Stimulated activated CD8-positive, alpha-beta memory T cell treated with anti-CD3 and anti-CD28 coated beads, Interleukin-4, amount 100 ng/mL, for 24 hours (primary cell): ENCODE data around the gene RAB2B.

Source experiments
- DNase-seq: peaks from one replicate; pipeline ENCODE4 v3.0.0-alpha.2; 2020; ENCODE audit warnings: low read depth

RAB2B gene

DNA sequence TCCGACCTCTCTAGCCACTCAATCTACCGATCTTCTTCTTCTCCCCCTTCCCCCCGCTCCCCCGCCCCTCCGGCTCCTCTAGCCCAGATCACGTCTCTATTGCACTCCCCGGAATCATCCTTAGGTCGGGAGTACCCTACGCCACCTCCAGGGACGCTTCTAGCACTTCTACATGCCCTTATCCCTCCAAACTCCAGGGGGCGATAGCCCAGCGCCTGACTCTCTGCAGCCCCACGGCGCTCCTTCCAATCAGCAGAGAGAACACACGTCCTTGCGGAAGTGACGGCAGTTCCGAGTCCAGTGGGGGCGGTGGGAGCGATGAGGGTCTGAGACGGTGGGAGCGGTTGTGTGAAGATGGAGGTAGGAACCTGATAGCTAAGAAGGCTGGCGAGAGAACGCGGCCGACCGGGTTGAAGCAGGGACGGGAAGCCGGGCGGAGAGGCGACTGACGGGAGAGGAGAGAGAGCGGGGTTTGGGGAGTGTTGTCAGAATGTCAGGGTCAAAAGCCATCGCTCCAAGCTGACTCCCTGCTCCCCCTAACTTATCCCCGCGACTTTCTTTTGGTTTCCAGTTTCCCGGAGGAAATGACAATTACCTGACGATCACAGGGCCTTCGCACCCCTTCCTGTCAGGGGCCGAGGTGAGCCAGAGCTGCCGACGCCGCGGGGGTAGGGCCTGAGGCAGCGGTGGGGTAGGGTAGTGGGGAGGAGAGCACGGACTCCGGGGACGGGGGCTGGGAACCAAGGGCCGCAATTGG is at the start of gene RAB2B, which contains the start of gene TOX4:
TSS of gene RAB2B (minus strand) at position 35 of the 757 bp plus-strand sequence. CDS start 87 bp downstream, outside the sequence.
TSS of gene TOX4 (plus strand) at position 271 of the 757 bp plus-strand sequence. CDS start at position 355, 84 bp downstream.
- DNase-seq = peak; percentile 87

DNA sequence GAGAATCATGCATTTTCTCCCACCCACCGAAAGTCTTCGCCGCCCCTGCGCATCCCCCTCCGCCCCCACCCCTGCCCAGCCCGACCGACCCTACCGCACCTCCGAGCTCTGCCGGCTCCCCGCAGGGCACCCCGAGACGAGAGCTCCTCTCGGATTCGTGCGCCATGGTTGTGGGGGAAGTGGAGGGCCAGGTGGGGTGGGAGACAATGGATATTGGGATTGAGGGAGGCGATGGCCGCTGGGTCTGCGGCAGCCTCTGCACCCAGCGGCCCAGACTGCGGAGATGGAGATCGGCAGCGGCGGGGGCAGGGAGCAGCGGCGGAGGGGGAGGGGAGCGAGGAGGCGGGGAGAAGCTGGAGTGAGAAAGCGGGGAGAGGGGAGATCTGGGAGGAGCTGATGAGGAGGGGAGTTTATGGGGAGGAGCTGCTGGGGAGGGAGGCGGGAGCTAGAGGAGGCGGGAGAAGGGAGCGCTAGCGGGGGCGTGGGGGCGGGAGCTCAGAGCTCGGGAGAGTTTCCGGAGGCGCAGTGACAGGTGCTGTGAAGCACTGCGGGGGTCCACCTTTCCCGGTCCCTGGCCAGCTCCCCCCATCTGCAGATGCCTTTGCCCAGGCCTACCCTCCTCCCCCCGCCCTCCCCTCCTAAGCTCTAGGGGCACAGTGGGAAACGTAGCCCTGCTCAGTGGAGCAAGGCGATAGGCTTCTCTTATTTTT is 49.4 kb upstream of the RAB2B start, which contains the start of gene SALL2:
TSS of gene SALL2 (minus strand) at position 385 of the 710 bp plus-strand sequence. CDS start at position 166, 219 bp downstream.
- DNase-seq = peak; percentile 48

DNA sequence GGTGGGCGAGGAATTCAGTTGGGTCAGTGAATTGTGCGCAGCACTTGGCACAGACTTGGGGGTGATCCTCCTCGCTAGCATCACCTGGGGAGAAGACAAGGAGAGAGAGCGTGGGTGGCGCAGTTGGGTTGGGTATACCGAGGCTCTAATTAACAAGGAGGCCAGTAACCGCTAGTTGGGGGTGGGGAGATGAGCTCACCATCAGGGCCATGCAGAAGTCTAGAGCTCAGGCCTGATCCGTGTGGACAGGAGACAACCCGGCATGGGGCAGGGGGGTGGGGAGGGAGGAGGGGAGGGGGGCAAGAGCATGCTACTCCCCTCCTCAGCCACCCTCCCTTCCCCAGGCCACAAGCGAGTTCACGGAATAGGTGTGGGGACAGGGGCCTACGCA is 48.8 kb upstream of the RAB2B start:
- DNase-seq = no peak

DNA sequence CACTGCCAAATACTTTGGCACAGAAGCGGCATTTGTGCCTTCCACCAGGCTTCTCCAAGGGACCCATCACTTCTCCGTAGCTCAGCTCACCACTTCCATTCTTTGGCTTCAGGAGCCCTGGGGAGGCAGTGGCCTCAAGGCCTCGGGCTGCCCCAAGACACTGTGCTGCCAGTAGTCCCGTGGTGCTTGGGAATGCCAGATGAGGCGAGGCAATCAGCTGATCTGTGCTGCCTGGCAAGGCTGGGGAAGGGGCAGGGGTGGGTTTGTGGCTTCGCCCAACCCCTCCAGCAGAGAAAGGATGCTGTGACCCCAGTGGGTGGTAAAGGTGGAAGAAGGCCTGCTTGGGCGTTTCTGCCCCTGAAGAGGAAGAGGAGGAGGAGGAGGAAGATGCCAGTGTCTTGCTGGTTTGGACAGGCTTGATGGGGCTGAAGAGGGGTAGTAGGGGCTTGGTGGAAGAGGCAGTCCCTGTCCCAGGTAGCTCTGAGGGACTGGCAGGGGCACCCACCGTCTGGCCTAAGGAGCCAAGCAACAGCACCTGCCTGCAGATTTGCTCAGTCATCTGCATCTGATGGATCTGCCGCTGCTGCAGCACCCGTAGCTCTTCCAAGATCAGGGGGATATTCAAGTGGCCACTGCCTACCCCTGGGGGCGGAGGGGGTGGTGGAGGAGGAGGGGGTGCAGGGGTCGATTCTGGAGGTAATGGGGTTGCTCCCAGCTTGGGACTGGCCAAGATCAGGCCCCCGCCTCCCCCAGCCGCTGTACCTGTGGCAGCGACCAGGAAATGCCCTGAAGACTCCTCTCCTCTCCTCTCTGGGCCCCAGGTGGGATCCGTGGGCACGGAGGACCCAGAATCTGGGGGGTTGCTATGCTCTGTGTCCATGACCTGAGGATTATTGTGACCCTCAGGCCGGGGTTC is 48.1 kb upstream of the RAB2B start:
- no peak for DNase-seq

DNA sequence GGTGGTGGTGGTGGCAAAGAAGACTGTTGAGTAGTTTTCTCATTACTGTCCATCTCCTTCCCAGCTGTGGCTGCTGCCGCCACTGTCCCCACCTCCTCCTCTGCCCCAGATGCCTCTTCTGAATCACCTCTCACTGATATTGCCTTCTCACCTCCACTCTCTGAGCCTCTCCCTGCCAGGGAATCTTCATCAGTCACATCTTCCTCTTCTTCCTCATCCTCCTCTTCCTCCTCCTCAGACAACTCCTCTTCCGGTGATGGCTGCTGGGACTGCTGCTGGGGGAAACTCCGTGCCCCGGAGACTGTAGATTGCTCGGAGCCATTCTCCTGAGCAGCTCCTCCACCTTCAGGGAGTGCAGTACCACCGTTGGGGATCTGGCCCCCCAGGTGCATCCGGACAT is 46.4 kb upstream of the RAB2B start:
- no peak for DNase-seq

DNA sequence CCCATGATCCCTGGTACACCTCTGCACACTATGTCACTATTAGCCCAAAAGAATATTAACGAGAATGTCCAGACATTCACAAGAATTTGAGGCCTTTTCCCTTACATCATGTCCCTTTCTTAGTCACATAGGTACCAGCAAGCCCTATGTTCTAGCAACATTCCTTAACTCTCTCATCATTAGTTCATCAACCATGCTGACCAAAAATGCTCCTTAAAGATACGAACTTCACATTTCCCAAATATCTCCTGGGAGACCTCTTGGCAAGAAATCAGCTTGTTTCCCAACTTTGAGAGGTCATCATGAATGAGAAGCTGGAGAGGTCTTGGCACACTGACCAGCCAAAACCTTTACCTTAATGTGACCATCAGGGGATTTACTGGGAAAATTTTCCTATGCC is 44.7 kb upstream of the RAB2B start:
- DNase-seq = no peak

DNA sequence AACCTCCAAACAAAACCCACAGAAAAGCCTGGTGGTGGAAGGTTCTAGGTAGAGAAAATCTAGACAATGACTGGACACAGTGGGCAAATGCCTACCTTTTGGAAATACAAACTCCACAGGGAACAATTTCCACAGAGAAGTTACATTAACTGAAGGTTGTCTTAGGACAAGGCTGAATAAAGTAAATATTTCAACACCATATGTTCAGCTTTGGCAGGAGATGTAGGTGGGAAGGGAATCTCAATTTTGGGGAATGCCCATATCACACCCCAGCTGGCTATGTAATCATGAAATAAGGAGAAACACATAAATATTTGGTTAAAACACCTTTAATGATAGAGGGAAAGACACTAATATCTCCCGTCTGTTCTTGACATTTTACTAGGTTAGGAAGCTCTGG is 44.0 kb upstream of the RAB2B start:
- DNase-seq = no peak

DNA sequence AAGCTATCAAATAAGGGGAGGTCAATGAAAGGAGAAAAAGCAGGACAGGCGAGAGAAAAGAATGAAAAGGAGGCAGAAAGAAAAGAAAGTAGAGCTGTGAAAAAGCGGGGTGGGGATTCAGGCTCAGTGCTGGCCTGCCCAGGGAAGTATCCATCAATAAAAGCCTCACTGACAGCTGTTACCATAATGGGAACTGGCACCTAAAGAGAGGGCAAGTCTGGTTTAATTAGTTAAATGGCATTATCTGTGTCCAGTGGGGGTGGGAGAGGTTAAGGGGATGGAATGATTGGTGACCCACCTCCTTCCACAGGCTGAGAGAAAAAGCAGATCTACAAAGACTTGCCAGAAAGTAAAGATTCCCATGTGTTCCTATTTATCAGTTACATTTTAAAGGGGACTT is 42.0 kb upstream of the RAB2B start:
- no peak for DNase-seq

DNA sequence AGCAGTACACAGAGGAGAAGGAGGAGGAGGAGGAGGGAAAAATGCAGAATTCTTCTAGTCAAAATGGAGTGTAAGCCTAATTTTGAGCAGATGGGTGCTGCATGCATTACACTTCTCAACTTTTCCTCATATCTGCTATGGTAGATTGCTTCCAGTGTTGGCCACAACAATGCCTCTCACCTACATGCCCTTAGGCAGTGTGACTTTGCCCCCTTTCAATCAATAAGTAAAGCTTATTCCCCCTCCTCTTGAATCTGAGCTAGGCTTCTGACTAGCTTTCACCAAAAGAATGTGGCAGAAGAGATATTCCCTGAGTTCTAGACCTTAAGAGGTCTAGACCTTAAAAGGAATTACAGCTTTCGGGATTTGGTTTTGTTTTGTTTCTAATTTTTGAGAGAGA is 37.6 kb upstream of the RAB2B start:
- DNase-seq = no peak

DNA sequence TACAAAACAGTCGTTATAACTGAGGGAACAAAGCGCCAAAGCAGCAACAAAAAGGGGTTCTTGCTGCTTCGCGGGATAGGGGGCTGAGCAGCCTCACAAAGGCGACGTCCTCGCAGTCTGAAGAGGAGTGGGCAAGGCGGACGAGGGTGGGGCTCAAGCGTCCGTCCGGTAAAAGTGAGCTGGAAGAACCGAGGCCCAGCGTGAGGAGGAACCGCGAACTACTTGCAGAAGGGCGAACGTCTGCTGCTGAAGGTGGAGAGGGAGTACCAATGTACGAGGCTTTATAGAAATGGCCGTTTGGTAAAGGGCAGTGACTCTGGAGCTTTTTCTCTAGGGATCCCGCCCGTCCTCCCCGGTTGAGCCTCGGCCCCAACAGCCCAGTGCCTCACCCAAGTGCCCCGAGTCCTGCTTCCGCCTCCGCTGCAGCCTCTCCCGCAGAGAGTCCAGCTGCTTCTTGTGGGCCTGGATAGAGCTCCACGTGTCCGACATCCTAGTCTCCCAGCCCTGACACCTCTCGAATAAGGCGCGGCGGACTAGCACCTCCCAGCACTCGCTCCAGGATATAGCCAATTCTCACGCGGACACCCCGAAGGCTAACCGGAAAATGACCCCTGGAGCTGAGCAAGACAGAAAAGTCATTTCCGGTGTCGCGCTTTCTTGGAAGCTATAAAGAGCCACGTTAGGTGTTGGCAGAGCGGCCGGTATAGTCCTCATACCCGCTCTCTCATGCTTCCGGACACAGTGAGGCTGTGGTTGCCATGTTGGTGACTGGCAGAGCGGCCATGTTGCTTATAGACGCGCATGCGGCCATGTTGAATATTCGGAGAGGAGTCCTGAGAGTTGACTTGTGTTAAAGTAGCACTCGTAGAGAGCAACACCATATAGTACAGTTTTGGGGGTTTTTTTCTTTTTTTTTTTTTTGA is 34.2 kb upstream of the RAB2B start, which contains the start of gene METTL3:
TSS of gene METTL3 (minus strand) at position 606 of the 923 bp plus-strand sequence. CDS start at position 489, 117 bp downstream.
- peak; percentile 87 for DNase-seq

DNA sequence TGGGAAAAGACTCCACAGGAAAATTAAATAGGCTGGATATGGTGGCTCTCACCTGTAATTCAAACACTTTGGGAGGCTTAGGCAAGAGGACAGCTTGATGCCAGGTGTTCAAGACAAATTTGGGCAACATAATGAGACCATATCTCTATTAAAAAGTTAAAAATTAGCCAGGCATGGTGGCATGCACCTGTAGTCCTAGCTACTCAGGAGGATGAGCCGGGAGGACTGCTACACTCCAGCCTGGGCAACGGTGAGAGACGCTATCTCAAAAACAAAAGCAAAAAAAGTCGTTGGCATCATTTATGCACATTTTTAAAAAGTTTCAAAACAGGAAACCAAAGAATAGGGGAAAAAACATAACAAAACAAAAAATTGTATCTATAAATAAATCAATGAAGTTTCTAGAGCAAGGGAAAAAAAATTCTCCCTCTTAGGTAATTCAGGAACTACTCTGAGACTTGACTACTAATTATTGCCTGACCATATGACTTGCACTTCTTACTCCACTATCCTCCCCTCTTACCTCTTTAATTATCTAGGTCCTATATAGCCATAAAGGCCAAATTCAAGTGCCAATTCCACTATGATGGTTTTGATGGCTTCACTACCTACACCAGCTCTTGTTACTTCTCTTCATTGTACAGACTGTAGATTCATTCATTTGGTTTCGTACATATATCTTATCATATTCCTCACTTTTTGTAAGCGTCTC is 32.8 kb upstream of the RAB2B start:
- no peak for DNase-seq

DNA sequence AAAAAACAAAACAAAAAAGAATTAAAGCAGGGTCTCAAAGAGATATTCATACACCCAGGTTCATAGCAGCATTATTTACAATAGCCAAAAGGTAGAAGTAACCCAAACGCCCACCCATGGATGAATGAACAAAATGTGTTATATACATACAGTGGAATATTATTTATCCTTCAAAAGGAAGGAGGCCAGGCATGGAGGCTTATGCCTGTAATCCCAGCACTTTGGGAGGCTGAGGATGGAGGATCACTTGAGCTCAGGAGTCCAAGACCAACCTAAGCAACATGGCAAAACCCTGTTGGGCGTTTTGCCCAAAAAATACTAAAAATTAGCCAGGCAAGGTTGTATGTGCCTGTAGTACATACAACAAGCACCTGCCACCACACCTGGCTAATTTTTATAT is 29.8 kb upstream of the RAB2B start:
- no peak for DNase-seq

DNA sequence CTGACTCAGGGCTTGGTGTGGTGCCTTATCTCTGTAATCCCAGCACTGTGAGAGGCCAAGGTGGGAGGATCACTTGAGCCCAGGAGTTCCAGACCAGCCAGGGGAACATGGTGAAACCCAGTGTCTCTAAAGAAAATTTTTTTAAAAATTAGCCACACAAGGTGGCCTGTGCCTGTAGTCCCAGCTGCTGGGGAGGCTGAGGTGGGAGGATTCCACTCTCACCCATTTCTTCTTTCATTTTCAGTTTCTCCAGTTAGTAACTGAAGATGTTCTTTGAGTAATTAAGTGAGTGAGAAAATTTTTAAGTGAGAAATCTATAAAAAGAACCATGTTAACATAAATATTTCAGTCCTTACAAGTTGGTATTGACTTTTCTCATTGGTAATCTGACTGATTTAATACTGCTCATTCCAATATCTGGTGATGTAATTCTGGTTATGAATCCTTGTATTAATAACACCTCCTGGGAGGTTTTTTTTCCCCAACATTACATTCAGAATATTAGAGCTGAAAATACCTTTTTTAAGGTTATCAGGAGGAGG is 28.3 kb upstream of the RAB2B start:
- DNase-seq = no peak

DNA sequence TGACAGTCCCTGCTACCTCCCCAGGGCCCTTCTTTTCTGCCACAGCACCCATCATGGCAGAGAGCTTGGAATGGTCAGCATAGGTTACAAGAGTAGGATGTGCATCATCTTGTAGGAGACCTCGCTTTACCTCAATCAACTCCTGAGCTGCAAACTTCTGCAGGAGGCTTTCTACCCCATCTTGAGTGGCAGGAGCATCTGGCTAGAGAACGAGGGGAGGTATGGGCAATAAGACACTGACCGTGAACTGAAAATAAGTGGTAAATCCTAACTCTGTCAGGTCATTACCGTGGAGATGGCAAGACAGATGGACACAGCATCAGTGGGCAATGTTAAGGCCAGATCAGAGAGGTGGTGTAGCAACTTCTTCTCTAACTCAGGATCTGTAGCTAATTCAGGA is 26.6 kb upstream of the RAB2B start:
- no peak for DNase-seq

DNA sequence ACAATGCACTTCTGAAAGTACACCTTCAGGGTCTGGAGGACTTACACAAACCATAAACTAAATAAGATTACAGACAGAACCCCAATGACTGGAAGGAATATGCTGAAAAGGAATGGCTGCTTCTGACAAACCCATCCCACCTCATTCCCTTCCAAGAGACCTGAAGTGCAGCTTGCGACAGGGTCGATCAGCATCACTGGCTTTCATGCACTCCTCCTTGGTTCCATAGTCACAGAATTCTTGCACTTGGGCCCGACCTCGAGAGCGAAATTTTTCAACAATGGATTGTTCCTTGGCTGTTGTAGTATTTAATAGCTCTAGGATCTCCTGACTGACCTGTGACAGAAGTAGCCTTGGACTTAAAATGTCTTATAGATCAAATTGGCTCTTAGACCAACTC is 24.8 kb upstream of the RAB2B start:
- DNase-seq = no peak

DNA sequence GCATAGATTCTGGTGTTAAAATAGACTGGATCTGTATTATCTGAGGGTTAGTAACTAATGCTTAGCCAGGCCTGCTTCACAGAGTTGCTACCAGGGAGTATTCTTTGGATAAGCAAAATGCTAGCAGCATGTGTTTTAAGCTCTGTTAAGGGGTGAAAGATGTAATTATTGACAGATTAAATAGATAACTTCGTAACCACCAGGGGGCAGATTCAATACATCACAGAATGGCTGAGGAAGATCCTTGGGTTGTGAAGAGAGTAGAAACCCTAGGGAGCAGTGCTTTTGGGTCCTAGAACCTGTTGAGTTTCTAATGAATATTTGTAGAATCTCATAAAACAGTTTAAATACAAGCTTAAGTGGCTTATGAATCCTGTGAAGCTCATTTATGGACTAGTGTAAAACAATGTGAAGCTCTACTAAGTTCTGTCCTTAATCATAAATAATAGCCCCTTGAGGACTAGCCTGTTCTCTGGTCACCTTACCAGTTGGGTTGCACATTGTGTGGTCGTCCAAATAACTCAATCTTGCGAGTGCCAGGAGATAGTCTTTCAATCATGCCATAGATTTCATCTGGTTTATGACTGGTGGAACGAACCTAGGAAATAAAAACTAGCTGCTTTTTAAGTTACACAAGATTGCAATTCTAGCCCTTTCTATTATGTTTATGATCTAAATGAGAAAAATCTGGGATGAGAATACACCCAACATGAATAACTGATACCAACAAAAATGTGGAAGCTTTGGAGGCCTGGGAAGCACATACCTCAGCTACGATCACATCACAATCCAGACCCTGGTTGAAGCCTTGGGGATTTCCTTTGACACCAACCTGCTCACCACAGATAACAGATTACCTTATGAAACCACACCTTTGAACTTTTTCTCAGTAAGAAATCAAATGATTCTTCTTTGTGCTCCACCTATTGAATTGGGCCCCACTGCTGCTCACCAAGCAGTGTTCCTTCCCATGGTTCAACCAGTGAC is 22.1 kb upstream of the RAB2B start:
- no peak for DNase-seq

DNA sequence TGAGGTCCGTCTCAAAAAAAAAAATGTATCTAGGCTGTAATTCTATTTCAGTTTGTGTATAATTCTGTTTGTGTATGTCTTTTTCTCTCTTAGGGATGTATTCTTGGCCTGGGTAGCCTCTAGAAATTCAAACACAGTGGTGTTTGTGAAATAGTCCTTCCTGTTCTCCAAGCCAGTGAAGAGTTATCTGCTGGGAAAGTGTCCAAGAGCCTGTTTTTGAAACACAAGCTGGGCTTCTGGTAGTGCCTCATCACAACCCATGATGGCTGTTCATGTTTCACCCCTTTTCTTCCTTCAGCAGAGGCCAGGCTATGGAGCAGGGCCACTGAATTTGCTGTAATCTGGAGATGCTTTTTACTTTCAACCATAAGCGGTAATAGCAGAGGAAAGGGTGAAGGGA is 19.7 kb upstream of the RAB2B start:
- no peak for DNase-seq

DNA sequence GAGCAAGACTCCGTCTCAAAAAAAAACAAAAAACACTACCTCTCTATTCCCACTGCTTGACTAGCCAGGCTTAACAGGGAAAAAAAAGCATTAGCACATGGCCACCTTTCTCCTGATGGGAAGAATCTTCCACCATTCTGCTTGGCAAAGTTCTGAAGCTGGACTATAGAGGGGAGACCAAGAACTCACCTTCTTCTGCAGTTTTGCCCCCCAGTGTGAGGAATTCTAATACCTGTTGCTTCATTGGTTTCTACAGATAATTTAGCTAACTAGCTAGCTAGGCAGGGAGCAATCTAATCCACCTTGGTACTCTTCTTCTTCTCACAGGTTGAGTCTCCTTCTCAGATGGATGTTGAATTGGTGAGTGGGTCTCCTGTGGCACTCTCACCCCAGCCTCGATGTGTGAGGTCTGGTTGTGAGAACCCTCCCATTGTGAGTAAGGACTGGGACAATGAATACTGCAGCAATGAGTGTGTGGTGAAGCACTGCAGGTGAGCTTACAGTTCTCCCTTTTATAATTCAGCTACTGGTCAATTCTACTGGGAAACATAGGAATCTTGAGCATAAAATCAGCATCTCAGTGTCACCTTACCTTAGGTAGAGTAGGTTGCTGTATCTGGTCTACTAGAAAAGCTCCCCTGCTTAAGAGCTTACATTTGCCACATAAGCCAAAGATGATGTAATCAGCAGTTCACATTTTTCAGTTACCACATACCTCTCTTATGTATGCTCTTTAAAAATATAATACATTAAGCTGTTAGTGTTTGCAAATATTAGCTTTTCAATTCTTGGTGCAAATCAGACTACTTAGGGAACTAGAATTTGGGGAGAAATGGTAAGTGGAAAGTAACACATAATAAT is 18.4 kb upstream of the RAB2B start:
- DNase-seq = no peak
